Glomerular visceral epithelial cell (primary cell): ENCODE results near the gene ITGB3BP.

Experiments used
- DNase-seq: peaks from one replicate; pipeline ENCODE4 v3.0.0-alpha.2; 2016; ENCODE audit errors: extremely low spot score

ITGB3BP gene

GRCh38 chr1:63418101-63418500 is 104.9 kb downstream of the ITGB3BP start:
- no peak for DNase-seq

GRCh38 chr1:63414691-63415365 is 108.2 kb downstream of the ITGB3BP start:
- no peak for DNase-seq

GRCh38 chr1:63413394-63413793 is 109.6 kb downstream of the ITGB3BP start:
- no peak for DNase-seq

GRCh38 chr1:63411066-63411465 is 112.0 kb downstream of the ITGB3BP start:
- DNase-seq: no peak

GRCh38 chr1:63408331-63408730 is 114.7 kb downstream of the ITGB3BP start:
- no peak for DNase-seq

- DNase-seq: no peak
Observed at GRCh38 chr1:63407002-63407401, 116.0 kb downstream of the ITGB3BP start.

- no peak for DNase-seq
Observed at GRCh38 chr1:63405987-63406386, 117.0 kb downstream of the ITGB3BP start.

- DNase-seq: no peak
Observed at GRCh38 chr1:63405021-63405420, 118.0 kb downstream of the ITGB3BP start.

GRCh38 chr1:63403386-63403785 is 119.6 kb downstream of the ITGB3BP start:
- no peak for DNase-seq

- DNase-seq: no peak
Observed at GRCh38 chr1:63401945-63402344, 121.1 kb downstream of the ITGB3BP start.
